Esophagus muscularis mucosa (tissue), 4 donors: ENCODE results near the gene MTCH1. TPM values are rescaled to one million over a fixed set of nuclear protein-coding genes. Genes with fewer than 3 reads are reported as not detected.

ENCODE experiments used
- DNase-seq: peaks from one replicate; pipeline ENCODE4 v3.0.0-alpha.2; 2017; ENCODE audit errors: extremely low spot score
- H3K27ac ChIP-seq, 4 donors: fragments of 200-600 bp; sonication (generic); replicated peaks in 1 of 4; 1 replicate in 3 of 4; 2 replicates in 1 of 4; pipeline ENCODE4 v1.5.1; 2016 to 2019; ENCODE audit warnings: mild to moderate bottlenecking in 1 of 4
- H3K27me3 ChIP-seq, 4 donors: fragments of 200-600 bp; sonication (generic); one replicate each; pipeline versions ENCODE4 v1.5.1 to v1.6.0; 2016 to 2019
- H3K36me3 ChIP-seq, 4 donors: fragments of 200-600 bp; sonication (generic); one replicate each; pipeline ENCODE4 v1.5.1; 2016 to 2019
- H3K4me1 ChIP-seq, 4 donors: fragments of 200-600 bp; sonication (generic); one replicate each; pipeline ENCODE4 v1.5.1; 2016 to 2019
- H3K4me3 ChIP-seq, 4 donors: fragments of 200-600 bp; sonication (generic); 1 replicate in 2 of 4; 2 replicates in 2 of 4; pipeline ENCODE4 v1.5.1; 2016 to 2019; ENCODE audit warnings: mild to moderate bottlenecking in 4 of 4, moderate library complexity in 1 of 4
- H3K9me3 ChIP-seq, 4 donors: fragments of 200-600 bp; sonication (generic); 1 replicate in 3 of 4; 2 replicates in 1 of 4; pipeline ENCODE4 v1.5.1; 2016 to 2019
- EP300 ChIP-seq: sonication (generic); formaldehyde crosslinking; IDR thresholded peaks from one replicate; pipeline ENCODE4 v1.6.1; 2017; ENCODE audit warnings: antibody characterized with exemption
- POLR2A ChIP-seq: fragments of 450-650 bp; IDR thresholded peaks from one replicate; pipeline ENCODE4 v1.6.1; 2017; ENCODE audit warnings: antibody characterized with exemption, moderate library complexity, mild to moderate bottlenecking, low read depth
- POLR2AphosphoS5 ChIP-seq, 2 donors: sonication (generic); formaldehyde crosslinking; IDR thresholded peaks; one replicate each; pipeline ENCODE4 v1.6.1; 2017; ENCODE audit warnings: antibody characterized with exemption in 2 of 2
- WGBS: methylation state at CpG from one replicate; pipeline ENCODE4 v1.1.5; 2018; 5-methylcytosine and 5-hydroxymethylcytosine counted together
- intact Hi-C: fragments of 100-400 bp; cut with DNase I; formaldehyde crosslinking; loops from one replicate; pipeline ENCODE4 v1.15.1; 2023
- total RNA-seq, 4 donors: library from RNA; depleted of rRNA; stranded (reverse); fragments of >200 nt; gene quantifications; one replicate each; pipeline versions ENCODE4 v1.1.0 to v1.2.1, GENCODE V29; 2016
- TF ChIP-seq, protein P1 (sequence below), 3 experiments: fragments of 200-600 bp in 2 of 3; fragments of 450-650 bp in 1 of 3; sonication (generic) in 2 of 3; IDR thresholded peaks; one replicate each; pipeline ENCODE4 v1.5.1; 2017 to 2019; ENCODE audit warnings: antibody characterized with exemption in 3 of 3, mild to moderate bottlenecking in 2 of 3, moderate library complexity in 1 of 3

MTCH1 gene
- total RNA-seq, 4 donors from 2014 or later: 205 to 258 (median 232) TPM

DNA sequence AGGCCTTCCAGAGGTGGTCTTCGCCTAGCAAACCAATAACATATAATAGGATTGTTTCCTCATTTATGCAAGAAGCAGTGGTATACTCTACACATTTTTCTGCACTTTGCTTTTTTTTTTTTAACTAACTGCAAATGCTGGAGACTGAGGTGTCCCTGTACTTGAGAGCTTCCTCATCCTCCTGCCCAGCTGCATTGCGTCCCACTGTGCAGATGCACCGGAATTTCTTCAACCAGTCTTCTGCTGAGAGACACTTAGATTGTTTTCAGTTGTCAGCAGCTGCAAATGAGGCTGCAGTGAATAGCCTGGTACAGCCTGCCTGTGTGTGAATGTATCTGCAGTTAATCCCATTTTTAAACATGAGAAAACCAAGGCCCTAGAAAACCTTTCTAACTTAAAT lies 31.0 kb upstream of the MTCH1 start:
- H3K27me3 ChIP-seq: no peaks in the 10 kb centered on the region
- intact Hi-C loops: loop anchor here (5.0 kb wide), 3 partner anchors 40 to 250 kb away; partner anchors contain the start of gene C6orf89
- no peak for DNase-seq
- no peak overlapping the region for H3K4me3 ChIP-seq
- 75% methylated on average over 3 of the region's 3 CpGs for WGBS
- peaks cover 0 to 5% (median 0%) of the 10 kb centered on the region in 4 donors for H3K36me3 ChIP-seq
- peak overlapping the region in 3 of 4 donors; percentile 47 to 73 (median 72) for H3K27ac ChIP-seq
- H3K4me1 ChIP-seq: peaks cover 13 to 27% (median 23%) of the 10 kb centered on the region in 4 donors
- H3K9me3 ChIP-seq: no peaks in the 10 kb centered on the region
- TF ChIP-seq EP300 (no peak), POLR2A (no peak), POLR2AphosphoS5 (IDR thresholded peaks at IDR 0.05) (no peak)
- TF ChIP-seq, protein P1, sequence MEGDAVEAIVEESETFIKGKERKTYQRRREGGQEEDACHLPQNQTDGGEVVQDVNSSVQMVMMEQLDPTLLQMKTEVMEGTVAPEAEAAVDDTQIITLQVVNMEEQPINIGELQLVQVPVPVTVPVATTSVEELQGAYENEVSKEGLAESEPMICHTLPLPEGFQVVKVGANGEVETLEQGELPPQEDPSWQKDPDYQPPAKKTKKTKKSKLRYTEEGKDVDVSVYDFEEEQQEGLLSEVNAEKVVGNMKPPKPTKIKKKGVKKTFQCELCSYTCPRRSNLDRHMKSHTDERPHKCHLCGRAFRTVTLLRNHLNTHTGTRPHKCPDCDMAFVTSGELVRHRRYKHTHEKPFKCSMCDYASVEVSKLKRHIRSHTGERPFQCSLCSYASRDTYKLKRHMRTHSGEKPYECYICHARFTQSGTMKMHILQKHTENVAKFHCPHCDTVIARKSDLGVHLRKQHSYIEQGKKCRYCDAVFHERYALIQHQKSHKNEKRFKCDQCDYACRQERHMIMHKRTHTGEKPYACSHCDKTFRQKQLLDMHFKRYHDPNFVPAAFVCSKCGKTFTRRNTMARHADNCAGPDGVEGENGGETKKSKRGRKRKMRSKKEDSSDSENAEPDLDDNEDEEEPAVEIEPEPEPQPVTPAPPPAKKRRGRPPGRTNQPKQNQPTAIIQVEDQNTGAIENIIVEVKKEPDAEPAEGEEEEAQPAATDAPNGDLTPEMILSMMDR (IDR thresholded peaks at IDR 0.05): no peak

- intact Hi-C loops: loop anchor here (5.0 kb wide), 3 partner anchors 38 to 248 kb away; partner anchors contain the start of gene C6orf89
- Histone ChIP-seq H3K27ac (no peak overlapping the region), H3K4me3 (no peak overlapping the region), H3K27me3 (no peaks in the 10 kb centered on the region), H3K36me3 (peaks cover 0 to 5% (median 0%) of the 10 kb centered on the region in 4 donors), H3K9me3 (no peaks in the 10 kb centered on the region), H3K4me1 (peaks cover 13 to 27% (median 23%) of the 10 kb centered on the region in 4 donors)
- WGBS: 90% methylated on average over 4 of the region's 9 CpGs
- no peak for DNase-seq
- no peak for TF ChIP-seq POLR2AphosphoS5 (IDR thresholded peaks at IDR 0.05)
- TF ChIP-seq, protein P1 (IDR thresholded peaks at IDR 0.05): no peak
- TF ChIP-seq EP300: no peak
- no peak for TF ChIP-seq POLR2A
Measured at GRCh38 chr6:37015532-37015931, 29.5 kb upstream of the MTCH1 start.

GRCh38 chr6:37014667-37015066 lies 28.7 kb upstream of the MTCH1 start:
- Histone ChIP-seq H3K27me3 (no peaks in the 10 kb centered on the region), H3K9me3 (no peaks in the 10 kb centered on the region), H3K27ac (no peak overlapping the region), H3K4me1 (peaks cover 13 to 27% (median 23%) of the 10 kb centered on the region in 4 donors), H3K4me3 (no peak overlapping the region), H3K36me3 (peaks cover 0 to 5% (median 0%) of the 10 kb centered on the region in 4 donors)
- intact Hi-C loops: loop anchor here (5.0 kb wide), 3 partner anchors 37 to 247 kb away; partner anchors contain the start of gene C6orf89
- 94% methylated on average over 12 of the region's 12 CpGs for WGBS
- DNase-seq: no peak
- TF ChIP-seq, protein P1 (IDR thresholded peaks at IDR 0.05): no peak
- no peak for TF ChIP-seq EP300
- TF ChIP-seq POLR2AphosphoS5 (IDR thresholded peaks at IDR 0.05): no peak
- TF ChIP-seq POLR2A: no peak

DNA sequence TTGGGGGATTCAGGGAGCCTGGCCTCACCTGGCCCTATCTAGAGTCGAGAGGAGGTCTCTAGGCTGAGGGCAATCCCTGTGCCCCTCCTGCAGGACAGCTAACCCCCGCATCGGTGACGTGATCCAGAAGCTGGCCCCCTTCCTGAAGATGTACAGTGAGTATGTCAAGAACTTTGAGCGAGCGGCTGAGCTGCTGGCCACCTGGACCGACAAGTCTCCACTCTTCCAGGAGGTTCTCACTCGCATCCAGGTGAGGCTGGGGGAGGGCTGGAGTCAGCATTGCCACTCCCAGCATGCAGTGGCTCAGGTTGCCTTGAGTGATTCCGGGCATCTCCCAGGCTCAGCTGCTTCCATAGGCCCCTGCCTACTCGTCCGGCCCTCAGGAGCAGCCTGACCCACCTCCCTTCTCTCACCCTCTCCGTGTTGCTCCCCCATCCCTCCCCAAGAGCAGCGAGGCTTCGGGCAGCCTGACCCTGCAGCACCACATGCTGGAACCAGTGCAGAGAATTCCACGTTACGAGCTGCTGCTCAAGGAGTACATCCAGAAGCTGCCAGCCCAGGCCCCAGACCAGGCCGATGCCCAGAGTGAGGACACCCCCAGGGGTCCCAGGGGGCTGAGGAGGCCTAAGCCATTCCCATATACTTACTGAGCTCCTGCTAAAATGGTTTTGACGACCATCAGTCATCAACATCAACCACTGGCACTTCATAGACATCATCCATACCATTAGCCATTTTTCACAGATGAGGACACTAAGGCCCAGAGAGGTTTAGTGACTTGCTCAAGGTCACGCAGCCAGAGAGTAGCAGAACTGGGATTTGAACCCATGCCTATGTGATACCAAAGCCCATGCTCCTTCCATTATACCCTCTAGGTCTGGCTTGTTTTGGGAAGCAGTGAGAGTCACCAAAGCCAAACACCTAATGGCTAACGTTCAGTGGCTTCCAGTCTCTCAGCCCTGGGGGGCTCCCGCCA lies 27.8 kb upstream of the MTCH1 start:
- TF ChIP-seq POLR2A: no peak
- TF ChIP-seq EP300: no peak
- no peak for TF ChIP-seq POLR2AphosphoS5 (IDR thresholded peaks at IDR 0.05)
- TF ChIP-seq, protein P1 (IDR thresholded peaks at IDR 0.05): no peak
- no peak overlapping the region for H3K27ac ChIP-seq
- no peaks in the 10 kb centered on the region for H3K27me3 ChIP-seq
- H3K9me3 ChIP-seq: no peaks in the 10 kb centered on the region
- H3K4me1 ChIP-seq: peaks cover 7 to 19% (median 15%) of the 10 kb centered on the region in 4 donors
- DNase-seq: no peak
- H3K4me3 ChIP-seq: no peak overlapping the region
- intact Hi-C loops: no loop called here
- H3K36me3 ChIP-seq: peaks cover 0 to 5% (median 0%) of the 10 kb centered on the region in 4 donors
- WGBS: 94% methylated on average over 12 of the region's 21 CpGs
